Right lobe of liver (tissue), 4 donors: ENCODE results near the gene KRTAP4-3.
"Not testable (repeated sequence)": the region's sequence is repeated elsewhere in the genome, so short reads cannot be mapped to it uniquely, and the experiment has no call there.

Experiments
- CTCF ChIP-seq, 4 donors: fragments of 200-600 bp in 3 of 4; fragments of 450-650 bp in 1 of 4; IDR thresholded peaks; one replicate each; pipeline versions ENCODE4 v1.5.1 to v1.8.0; 2016 to 2022; ENCODE audit warnings: antibody characterized with exemption in 4 of 4, mild to moderate bottlenecking in 2 of 4
- POLR2A ChIP-seq: fragments of 450-650 bp; IDR thresholded peaks from one replicate; pipeline ENCODE4 v1.6.1; 2017; ENCODE audit warnings: antibody characterized with exemption, mild to moderate bottlenecking
- donor health status: DM: no; HTN: no; CAD: no.
- donor health status: DM: no; HTN: no; CAD: no.
- donor health status: DM: no; HTN: yes; CAD: no.

GRCh38 chr17:41139865-41140264 is 28.2 kb downstream of the KRTAP4-3 start:
- TF ChIP-seq CTCF (IDR thresholded peaks at IDR 0.05); POLR2A: not testable (repeated sequence)
